ENCODE data around the gene CTNNB1.

CTNNB1 gene

GRCh38 chr3:41188306-41188705 lies 11.0 kb upstream of the CTNNB1 start:
- TF ChIP-seq CTCF (IDR thresholded peaks at IDR 0.05; ENCODE audit: control extremely low read depth, extremely low read depth, low read depth, missing control alignments), result no peak
- CTCF ChIA-PET, result no interaction called here
- POLR2A ChIA-PET, result interaction anchor here (0.9 kb wide), 1 partner anchor 11 kb away, joined by 6 read pairs; the partner anchor contains the start of gene CTNNB1
- DNase-seq (ENCODE audit: extremely low spot score), result no peak

DNA sequence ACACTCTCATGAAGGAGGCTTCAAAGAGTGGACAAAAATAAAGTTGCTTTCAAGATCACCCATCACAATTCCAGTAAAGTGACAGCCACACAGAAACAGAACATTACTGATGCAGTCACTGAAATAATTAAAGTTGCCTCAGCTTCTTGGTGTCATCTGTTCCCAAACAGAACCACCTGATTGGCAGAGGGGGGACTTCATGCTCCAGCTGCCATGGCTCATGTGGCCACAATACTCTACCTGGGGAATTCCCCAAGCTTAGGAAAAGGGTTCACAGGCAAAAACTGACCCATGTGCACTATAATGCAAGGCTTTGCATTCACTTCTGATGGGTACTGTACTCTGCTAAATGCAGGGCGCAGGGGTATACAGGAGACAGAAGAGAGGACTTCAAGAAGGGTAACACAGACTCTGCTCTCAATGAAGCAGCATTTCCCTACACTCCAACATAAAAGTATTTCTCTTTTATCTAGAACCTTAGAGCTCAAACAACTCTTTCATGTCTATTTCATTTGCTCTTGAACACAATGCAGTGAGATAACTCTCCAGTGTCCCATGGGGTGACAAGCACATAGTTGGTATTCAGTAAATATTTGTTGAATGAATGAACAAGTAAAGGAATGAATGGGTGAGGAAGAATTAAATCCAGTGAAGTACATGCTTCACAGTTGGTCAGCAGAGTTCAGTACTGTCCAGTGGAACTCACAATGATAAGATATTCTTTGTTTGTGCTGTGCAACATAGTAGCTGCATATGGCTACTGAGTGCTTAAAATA lies 8.6 kb upstream of the CTNNB1 start:
- TF ChIP-seq CTCF (IDR thresholded peaks at IDR 0.05; ENCODE audit: control extremely low read depth, extremely low read depth, low read depth, missing control alignments), result no peak
- POLR2A ChIA-PET, result interaction anchor here (1.9 kb wide), 1 partner anchor 9 kb away, joined by 8 read pairs; the partner anchor contains the start of gene CTNNB1
- peak; percentile 18 for DNase-seq (ENCODE audit: extremely low spot score)
- CTCF ChIA-PET, result interaction anchor here (1.0 to 2.4 kb wide), 6 partner anchors 9 to 64 kb away, joined by 3 to 10 read pairs (median 6); no protein-coding TSS in a partner anchor

- CTCF ChIA-PET, result interaction anchor here (1.0 kb wide), 1 partner anchor 10 kb away, joined by 3 read pairs; no protein-coding TSS in a partner anchor
- POLR2A ChIA-PET, result no interaction called here
- TF ChIP-seq CTCF (IDR thresholded peaks at IDR 0.05; ENCODE audit: control extremely low read depth, extremely low read depth, low read depth, missing control alignments), result no peak
- no peak for DNase-seq (ENCODE audit: extremely low spot score)
These were observed 6.4 kb upstream of the CTNNB1 start for GRCh38 chr3:41192885-41193284.

- TF ChIP-seq CTCF (IDR thresholded peaks at IDR 0.05; ENCODE audit: control extremely low read depth, extremely low read depth, low read depth, missing control alignments), result no peak
- ChIA-PET POLR2A (no interaction called here), CTCF (interaction anchor here (1.0 kb wide), 1 partner anchor 42 kb away, joined by 3 read pairs; no protein-coding TSS in a partner anchor)
- no peak for DNase-seq (ENCODE audit: extremely low spot score)
These were observed 5.3 kb upstream of the CTNNB1 start for GRCh38 chr3:41193794-41194539.

DNA sequence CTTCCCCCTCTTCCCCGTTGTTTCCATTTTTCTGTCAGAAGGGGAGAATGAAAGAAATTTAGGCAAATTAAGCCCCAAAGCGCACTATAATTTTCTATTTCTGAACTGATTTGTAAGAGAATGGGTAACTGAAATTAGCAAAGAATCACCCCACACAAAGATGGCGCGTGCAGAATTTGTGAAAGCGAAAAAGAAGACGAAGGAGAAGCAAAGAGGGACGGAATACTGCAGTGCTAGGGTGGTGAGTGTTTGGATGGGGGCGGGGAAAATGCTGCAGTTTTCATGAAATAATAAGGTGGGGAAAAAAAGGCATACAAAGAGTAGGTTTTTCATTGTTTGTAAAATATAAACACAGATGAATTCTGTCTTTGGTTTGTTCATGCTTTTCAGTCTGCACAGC lies 4.6 kb upstream of the CTNNB1 start:
- no peak for TF ChIP-seq CTCF (IDR thresholded peaks at IDR 0.05; ENCODE audit: control extremely low read depth, extremely low read depth, low read depth, missing control alignments)
- ChIA-PET POLR2A (no interaction called here), CTCF (no interaction called here)
- no peak for DNase-seq (ENCODE audit: extremely low spot score)

GRCh38 chr3:41195946-41196345 lies 3.4 kb upstream of the CTNNB1 start:
- ChIA-PET POLR2A (interaction anchor here (0.6 kb wide), 1 partner anchor 700 kb away, joined by 4 read pairs; no protein-coding TSS in a partner anchor), CTCF (no interaction called here)
- TF ChIP-seq CTCF (IDR thresholded peaks at IDR 0.05; ENCODE audit: control extremely low read depth, extremely low read depth, low read depth, missing control alignments), result no peak
- no peak for DNase-seq (ENCODE audit: extremely low spot score)

Data from GM10248 (cell line).